Fibroblast of lung (primary cell): Measurements from ENCODE around the gene KIAA1549. TPM values are rescaled to one million over a fixed set of nuclear protein-coding genes. Genes with fewer than 3 reads are reported as not detected.

Experiments used
- DNase-seq, 2 donors: peaks; one replicate each; pipeline versions ENCODE4 v3.0.0 to v3.0.0-alpha.2; 2010; ENCODE audit warnings: low read depth in 2 of 2
- H2AFZ ChIP-seq: 2 replicates; pipeline ENCODE4 v1.5.1; 2012; ENCODE audit warnings: low read length, control low read depth, inconsistent platforms
- H3K27ac ChIP-seq: 2 replicates; pipeline ENCODE4 v1.5.1; 2011; ENCODE audit warnings: low read length, control low read depth; ENCODE audit not compliant: insufficient read depth
- H3K27me3 ChIP-seq: 2 replicates; pipeline ENCODE4 v1.5.1; 2011; ENCODE audit warnings: mild to moderate bottlenecking, low read length; ENCODE audit not compliant: control insufficient read depth, insufficient read depth
- H3K36me3 ChIP-seq: 2 replicates; pipeline ENCODE4 v1.5.1; 2011; ENCODE audit warnings: low read length; ENCODE audit not compliant: control insufficient read depth, insufficient read depth
- H3K4me1 ChIP-seq: 2 replicates; pipeline ENCODE4 v1.5.1; 2011; ENCODE audit warnings: low read length; ENCODE audit not compliant: control insufficient read depth, insufficient read depth; ENCODE audit errors: extremely low read depth
- H3K4me2 ChIP-seq: 2 replicates; pipeline ENCODE4 v1.5.1; 2011; ENCODE audit warnings: low read length, control low read depth; ENCODE audit not compliant: insufficient read depth; ENCODE audit errors: extremely low read depth
- H3K4me3 ChIP-seq, 4 experiments: fragments of 200-600 bp in 1 of 4; sonication (generic) in 1 of 4; replicated peaks in 1 of 4; 2 replicates each; pipeline ENCODE4 v1.5.1; 2011 to 2016; ENCODE audit warnings: low read length in 4 of 4, low read depth in 3 of 4, mild to moderate bottlenecking in 3 of 4, control low read depth in 2 of 4, inconsistent platforms in 1 of 4, mixed read lengths in 1 of 4; ENCODE audit not compliant: insufficient read depth in 1 of 4; ENCODE audit errors: control extremely low read depth in 1 of 4
- H3K79me2 ChIP-seq: 2 replicates; pipeline ENCODE4 v1.5.1; 2012; ENCODE audit warnings: mild to moderate bottlenecking, low read length, inconsistent platforms; ENCODE audit not compliant: control insufficient read depth, insufficient read depth
- H3K9ac ChIP-seq: 2 replicates; pipeline ENCODE4 v1.5.1; 2011; ENCODE audit warnings: mild to moderate bottlenecking, low read length, control low read depth; ENCODE audit not compliant: insufficient read depth
- H3K9me3 ChIP-seq: 2 replicates; pipeline ENCODE4 v1.5.1; 2012; ENCODE audit warnings: low read depth, low read length; ENCODE audit not compliant: control insufficient read depth, insufficient read depth
- H4K20me1 ChIP-seq: 2 replicates; pipeline ENCODE4 v1.5.1; 2011; ENCODE audit warnings: low read length; ENCODE audit not compliant: control insufficient read depth, insufficient read depth; ENCODE audit errors: extremely low read depth
- EZH2 ChIP-seq: IDR thresholded peaks from 2 replicates; pipeline ENCODE4 v1.5.1; 2012; ENCODE audit warnings: low read length, control low read depth, mild to moderate bottlenecking; ENCODE audit errors: missing control alignments
- polyA plus RNA-seq, 2 donors: library from polyadenylated mRNA; depleted of rRNA in 1 of 2; stranded (reverse) in 1 of 2; unstranded in 1 of 2; fragments of >200 nt; gene quantifications; 2 replicates each; pipeline ENCODE4 v1.2.1, GENCODE V29; 2011 to 2012; ENCODE audit warnings: missing spikeins in 1 of 2
- total RNA-seq: library from RNA; depleted of rRNA; stranded (reverse); fragments of >200 nt; gene quantifications from 2 replicates; pipeline ENCODE4 v1.2.1, GENCODE V29; 2014
- TF ChIP-seq, protein P1 (sequence below), 2 donors: IDR thresholded peaks in 1 of 2; conservative IDR thresholded peaks in 1 of 2; 1 replicate in 1 of 2; 2 replicates in 1 of 2; pipeline ENCODE4 v1.5.1; 2011 to 2012; ENCODE audit warnings: low read length in 2 of 2, control low read depth in 1 of 2, inconsistent platforms in 1 of 2, low read depth in 1 of 2, mild to moderate bottlenecking in 1 of 2

Gene KIAA1549
- total and polyA plus RNA-seq, 2 donors (not counting 1 experiment from before 2014, with no cell fraction given): 0.48 to 0.66 TPM

DNA sequence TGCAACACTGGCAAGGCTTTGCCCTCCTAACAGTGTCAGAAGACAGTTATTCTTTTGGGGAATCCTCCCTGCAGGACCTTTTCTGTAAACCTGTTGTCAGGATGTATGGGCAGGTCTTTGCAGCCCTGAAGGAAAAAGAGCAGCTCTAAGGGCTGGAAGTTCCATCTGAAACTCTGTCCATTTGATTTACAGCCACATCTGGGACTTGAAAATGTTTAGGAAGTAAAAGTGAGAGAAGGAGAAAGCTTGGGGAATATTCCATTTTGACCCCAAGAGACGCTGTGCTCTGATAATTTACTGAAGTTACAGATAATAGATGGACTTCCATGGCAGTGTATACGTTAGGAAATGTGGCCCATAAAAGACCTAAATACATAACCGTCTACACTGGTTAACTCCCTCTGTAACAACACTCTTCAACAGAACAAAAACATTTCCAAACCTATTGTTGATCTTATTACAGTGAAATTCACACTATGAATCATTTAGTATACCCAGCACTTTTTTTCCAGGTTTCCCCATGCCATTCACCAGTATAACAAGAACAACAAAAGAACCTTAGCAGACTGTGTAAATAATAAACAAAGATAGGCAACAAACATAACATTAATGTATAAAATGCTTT is 89.1 kb downstream of the KIAA1549 start:
- Histone ChIP-seq H3K27ac (no peak overlapping the region), H3K9me3 (no peaks in the 10 kb centered on the region), H3K79me2 (no peaks in the 10 kb centered on the region), H3K27me3 (no peaks in the 10 kb centered on the region), H3K4me1 (no peaks in the 10 kb centered on the region), H4K20me1 (no peaks in the 10 kb centered on the region), H3K4me3 (no peak overlapping the region), H3K9ac (no peak overlapping the region), H2AFZ (no peak overlapping the region), H3K4me2 (peak overlapping the region; percentile 51), H3K36me3 (no peaks in the 10 kb centered on the region)
- DNase-seq: no peak
- TF ChIP-seq, protein P1, sequence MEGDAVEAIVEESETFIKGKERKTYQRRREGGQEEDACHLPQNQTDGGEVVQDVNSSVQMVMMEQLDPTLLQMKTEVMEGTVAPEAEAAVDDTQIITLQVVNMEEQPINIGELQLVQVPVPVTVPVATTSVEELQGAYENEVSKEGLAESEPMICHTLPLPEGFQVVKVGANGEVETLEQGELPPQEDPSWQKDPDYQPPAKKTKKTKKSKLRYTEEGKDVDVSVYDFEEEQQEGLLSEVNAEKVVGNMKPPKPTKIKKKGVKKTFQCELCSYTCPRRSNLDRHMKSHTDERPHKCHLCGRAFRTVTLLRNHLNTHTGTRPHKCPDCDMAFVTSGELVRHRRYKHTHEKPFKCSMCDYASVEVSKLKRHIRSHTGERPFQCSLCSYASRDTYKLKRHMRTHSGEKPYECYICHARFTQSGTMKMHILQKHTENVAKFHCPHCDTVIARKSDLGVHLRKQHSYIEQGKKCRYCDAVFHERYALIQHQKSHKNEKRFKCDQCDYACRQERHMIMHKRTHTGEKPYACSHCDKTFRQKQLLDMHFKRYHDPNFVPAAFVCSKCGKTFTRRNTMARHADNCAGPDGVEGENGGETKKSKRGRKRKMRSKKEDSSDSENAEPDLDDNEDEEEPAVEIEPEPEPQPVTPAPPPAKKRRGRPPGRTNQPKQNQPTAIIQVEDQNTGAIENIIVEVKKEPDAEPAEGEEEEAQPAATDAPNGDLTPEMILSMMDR (conservative IDR thresholded peaks at IDR 0.05 in 1 of 2, IDR thresholded peaks at IDR 0.05 in 1 of 2; ENCODE audit: low read depth in 1 of 2, low read length in 2 of 2): no peak
- no peak for TF ChIP-seq EZH2

DNA sequence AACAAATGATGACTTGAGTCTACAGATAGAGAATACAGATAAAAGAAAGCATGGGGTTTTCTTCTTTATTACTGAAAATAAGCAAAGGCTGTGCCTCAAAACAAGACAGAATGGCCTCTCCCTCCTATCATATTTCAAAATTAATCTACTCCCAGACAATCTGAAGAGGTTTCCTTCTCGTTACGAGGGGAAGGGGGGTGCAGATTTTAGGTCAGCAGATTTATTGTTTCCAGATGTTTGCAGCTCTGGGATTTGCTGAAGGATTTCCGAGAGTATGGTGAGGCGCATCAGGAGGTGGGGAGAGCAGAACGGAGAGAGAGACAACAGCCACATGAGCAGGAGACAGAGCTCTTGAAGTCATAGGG is 89.8 kb downstream of the KIAA1549 start:
- no peaks in the 10 kb centered on the region for H3K27me3 ChIP-seq
- H3K79me2 ChIP-seq: no peaks in the 10 kb centered on the region
- DNase-seq: peak in 1 of 2 donors; percentile 56
- H3K4me1 ChIP-seq: no peaks in the 10 kb centered on the region
- peak overlapping the region; percentile 51 for H3K4me2 ChIP-seq
- TF ChIP-seq EZH2: no peak
- TF ChIP-seq, protein P1 (conservative IDR thresholded peaks at IDR 0.05 in 1 of 2, IDR thresholded peaks at IDR 0.05 in 1 of 2; ENCODE audit: low read depth in 1 of 2, low read length in 2 of 2): no peak
- no peaks in the 10 kb centered on the region for H4K20me1 ChIP-seq
- H3K9ac ChIP-seq: no peak overlapping the region
- H3K36me3 ChIP-seq: no peaks in the 10 kb centered on the region
- peak overlapping the region; percentile 30 for H2AFZ ChIP-seq
- no peaks in the 10 kb centered on the region for H3K9me3 ChIP-seq
- H3K27ac ChIP-seq: no peak overlapping the region
- no peak overlapping the region for H3K4me3 ChIP-seq

DNA sequence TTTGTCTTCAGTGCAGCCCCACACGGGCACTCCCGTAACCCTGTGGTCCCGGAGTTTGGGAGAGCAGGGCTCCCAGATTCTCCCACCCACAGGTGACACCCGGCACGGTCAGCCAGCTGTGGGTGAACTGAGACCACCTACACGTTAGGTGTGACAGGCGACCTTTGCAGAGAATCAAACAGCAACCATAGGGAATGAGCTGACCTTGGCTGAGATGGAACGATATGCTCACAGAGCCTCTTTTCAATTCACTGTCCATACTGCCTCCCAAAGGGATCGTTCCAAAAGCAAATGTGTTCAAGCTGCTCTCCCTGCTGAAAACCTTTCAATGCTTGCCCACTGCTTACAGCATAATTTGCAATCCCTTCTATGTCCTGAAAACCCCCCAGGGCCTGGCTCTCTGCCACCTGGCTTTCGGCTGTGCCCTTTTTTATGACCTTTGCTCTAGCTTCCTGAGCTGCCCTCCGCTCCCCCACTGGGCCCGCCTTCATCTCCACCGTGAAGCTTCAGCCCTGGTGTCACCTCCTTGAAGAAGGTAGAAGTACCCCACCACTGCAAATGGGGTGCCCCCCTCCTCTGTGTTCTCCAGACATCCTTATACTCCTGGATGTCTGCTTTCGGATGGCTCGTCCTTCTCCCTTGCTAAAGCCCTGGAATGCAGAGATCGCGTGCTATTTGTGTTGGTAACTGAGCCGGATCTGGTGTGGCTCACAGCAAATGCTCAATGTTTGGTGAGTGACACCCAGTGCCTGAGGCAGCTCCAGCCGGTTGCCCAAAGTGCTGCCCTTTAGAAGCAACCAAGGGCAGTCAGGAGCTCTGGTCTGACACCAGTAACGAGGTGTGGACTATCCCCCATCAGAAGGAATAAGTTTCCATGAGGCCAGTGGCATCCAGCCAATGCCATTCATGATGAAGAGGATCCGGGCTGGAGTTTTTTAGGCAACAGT is 90.4 kb downstream of the KIAA1549 start:
- H3K27ac ChIP-seq: no peak overlapping the region

More for the DNA sequence above, 90.4 kb downstream of the KIAA1549 start:
- Histone ChIP-seq H4K20me1 (no peaks in the 10 kb centered on the region), H3K36me3 (no peaks in the 10 kb centered on the region), H3K27me3 (no peaks in the 10 kb centered on the region), H3K9me3 (no peaks in the 10 kb centered on the region), H3K4me3 (no peak overlapping the region), H3K4me1 (no peaks in the 10 kb centered on the region), H3K9ac (no peak overlapping the region), H3K4me2 (peak overlapping the region; percentile 25), H2AFZ (no peak overlapping the region), H3K79me2 (no peaks in the 10 kb centered on the region)
- TF ChIP-seq, protein P1 (conservative IDR thresholded peaks at IDR 0.05 in 1 of 2, IDR thresholded peaks at IDR 0.05 in 1 of 2; ENCODE audit: low read depth in 1 of 2, low read length in 2 of 2): no peak
- TF ChIP-seq EZH2: no peak
- peak; percentile 44 to 54 for DNase-seq
